Neural progenitor cell (in vitro differentiated cells): ENCODE results near the gene EIF2B5. TPM values are rescaled to one million over a fixed set of nuclear protein-coding genes. Genes with fewer than 3 reads are reported as not detected.
A peak's percentile ranks its signal among the peaks of the same experiment; 100 is the strongest.

ENCODE experiments used
- DNase-seq: peaks from one replicate; pipeline ENCODE4 v3.0.0-alpha.2; 2016; ENCODE audit warnings: low spot score
- H2AFZ ChIP-seq: fragments of 200-600 bp; sonication (generic); replicated peaks from 2 replicates; pipeline ENCODE4 v1.6.1; 2016; ENCODE audit warnings: antibody characterized with exemption
- H3F3A ChIP-seq: fragments of 200-600 bp; sonication (generic); 2 replicates; pipeline ENCODE4 v1.6.1; 2016; ENCODE audit warnings: antibody characterized with exemption, low read depth
- H3K27ac ChIP-seq: fragments of 200-600 bp; sonication (generic); 2 replicates; pipeline ENCODE4 v1.5.1; 2016; ENCODE audit warnings: mild to moderate bottlenecking
- H3K27me3 ChIP-seq: fragments of 200-600 bp; sonication (generic); 2 replicates; pipeline ENCODE4 v1.6.1; 2016; ENCODE audit warnings: mild to moderate bottlenecking, moderate library complexity
- H3K36me3 ChIP-seq: fragments of 200-600 bp; sonication (generic); 2 replicates; pipeline ENCODE4 v1.5.1; 2016
- H3K4me1 ChIP-seq: fragments of 200-600 bp; sonication (generic); 2 replicates; pipeline ENCODE4 v1.6.1; 2016; ENCODE audit warnings: mixed run types
- H3K4me2 ChIP-seq: fragments of 200-600 bp; sonication (generic); 2 replicates; pipeline ENCODE4 v1.6.1; 2016
- H3K4me3 ChIP-seq: fragments of 200-600 bp; sonication (generic); 2 replicates; pipeline ENCODE4 v1.5.1; 2016
- H3K79me2 ChIP-seq: fragments of 200-600 bp; sonication (generic); 2 replicates; pipeline ENCODE4 v1.6.1; 2016; ENCODE audit warnings: low read depth
- H3K9ac ChIP-seq: fragments of 200-600 bp; sonication (generic); 2 replicates; pipeline ENCODE4 v1.6.1; 2016
- H3K9me3 ChIP-seq: fragments of 200-600 bp; sonication (generic); 2 replicates; pipeline ENCODE4 v1.5.1; 2016; ENCODE audit warnings: low read depth
- H4K20me1 ChIP-seq: fragments of 200-600 bp; sonication (generic); 2 replicates; pipeline ENCODE4 v1.6.1; 2016; ENCODE audit warnings: low read depth
- H3K27ac Mint-ChIP-seq: 3 replicates; pipeline ENCODE4 v1.8.0; 2021; ENCODE audit warnings: mixed read lengths
- H3K27me3 Mint-ChIP-seq: 2 replicates; pipeline ENCODE4 v1.8.0; 2022; ENCODE audit warnings: low read depth, mild to moderate bottlenecking, inconsistent platforms, moderate library complexity, mixed read lengths; ENCODE audit not compliant: insufficient read depth
- H3K36me3 Mint-ChIP-seq: 3 replicates; pipeline ENCODE4 v1.8.0; 2021; ENCODE audit warnings: mixed read lengths
- H3K4me1 Mint-ChIP-seq: 3 replicates; pipeline ENCODE4 v1.8.0; 2021; ENCODE audit warnings: mixed read lengths
- H3K4me3 Mint-ChIP-seq: 3 replicates; pipeline ENCODE4 v1.8.0; 2021; ENCODE audit warnings: mild to moderate bottlenecking, moderate library complexity, mixed read lengths
- H3K9me3 Mint-ChIP-seq: 3 replicates; pipeline ENCODE4 v1.8.0; 2020; ENCODE audit warnings: mixed read lengths
- EZH2 ChIP-seq: fragments of 200-600 bp; sonication (generic); IDR thresholded peaks from 2 replicates; pipeline ENCODE4 v1.6.1; 2017; ENCODE audit warnings: antibody characterized with exemption, mild to moderate bottlenecking, moderate library complexity
- EZH2phosphoT487 ChIP-seq: fragments of 200-600 bp; sonication (generic); IDR thresholded peaks from 2 replicates; pipeline ENCODE4 v1.6.1; 2017; ENCODE audit warnings: antibody characterized with exemption
- total RNA-seq: library from RNA; depleted of rRNA; stranded (reverse); fragments of >200 nt; gene quantifications from 2 replicates; pipeline ENCODE4 v1.2.3, GENCODE V29; 2015; ENCODE audit warnings: low replicate concordance
- TF ChIP-seq, protein P1 (sequence below): fragments of 200-600 bp; sonication (generic); IDR thresholded peaks from 2 replicates; pipeline ENCODE4 v1.5.1; 2017; ENCODE audit warnings: antibody characterized with exemption, mild to moderate bottlenecking

Gene EIF2B5
- total RNA-seq, 1 donor from 2014 or later: 69.1 TPM

DNA sequence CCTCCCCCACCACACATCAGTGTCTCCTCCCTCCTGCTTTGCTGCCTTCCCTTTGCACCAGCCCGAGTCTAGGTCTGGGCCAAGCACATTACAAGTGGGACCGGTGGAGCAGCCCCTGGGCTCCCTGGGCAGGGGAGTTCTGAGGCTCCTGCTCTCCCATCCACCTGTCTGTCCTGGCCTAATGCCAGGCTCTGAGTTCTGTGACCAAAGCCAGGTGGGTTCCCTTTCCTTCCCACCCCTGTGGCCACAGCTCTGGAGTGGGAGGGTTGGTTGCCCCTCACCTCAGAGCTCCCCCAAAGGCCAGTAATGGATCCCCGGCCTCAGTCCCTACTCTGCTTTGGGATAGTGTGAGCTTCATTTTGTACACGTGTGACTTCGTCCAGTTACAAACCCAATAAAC is 48.5 kb downstream of the EIF2B5 start:
- Histone ChIP-seq H3K4me3 (no peak overlapping the region), H3K4me2 (no peak overlapping the region), H3K9me3 (no peaks in the 10 kb centered on the region), H3K4me1 (peaks cover 14% of the 10 kb centered on the region), H3K27me3 (no peaks in the 10 kb centered on the region), H3K36me3 (no peaks in the 10 kb centered on the region), H3K79me2 (peaks cover 37% of the 10 kb centered on the region), H3K27ac (no peak overlapping the region), H4K20me1 (peaks cover 17% of the 10 kb centered on the region), H2AFZ (no peak overlapping the region), H3F3A (peaks cover 20% of the 10 kb centered on the region), H3K9ac (no peak overlapping the region)
- no peak for TF ChIP-seq EZH2
- no peak for TF ChIP-seq EZH2phosphoT487
- TF ChIP-seq, protein P1, sequence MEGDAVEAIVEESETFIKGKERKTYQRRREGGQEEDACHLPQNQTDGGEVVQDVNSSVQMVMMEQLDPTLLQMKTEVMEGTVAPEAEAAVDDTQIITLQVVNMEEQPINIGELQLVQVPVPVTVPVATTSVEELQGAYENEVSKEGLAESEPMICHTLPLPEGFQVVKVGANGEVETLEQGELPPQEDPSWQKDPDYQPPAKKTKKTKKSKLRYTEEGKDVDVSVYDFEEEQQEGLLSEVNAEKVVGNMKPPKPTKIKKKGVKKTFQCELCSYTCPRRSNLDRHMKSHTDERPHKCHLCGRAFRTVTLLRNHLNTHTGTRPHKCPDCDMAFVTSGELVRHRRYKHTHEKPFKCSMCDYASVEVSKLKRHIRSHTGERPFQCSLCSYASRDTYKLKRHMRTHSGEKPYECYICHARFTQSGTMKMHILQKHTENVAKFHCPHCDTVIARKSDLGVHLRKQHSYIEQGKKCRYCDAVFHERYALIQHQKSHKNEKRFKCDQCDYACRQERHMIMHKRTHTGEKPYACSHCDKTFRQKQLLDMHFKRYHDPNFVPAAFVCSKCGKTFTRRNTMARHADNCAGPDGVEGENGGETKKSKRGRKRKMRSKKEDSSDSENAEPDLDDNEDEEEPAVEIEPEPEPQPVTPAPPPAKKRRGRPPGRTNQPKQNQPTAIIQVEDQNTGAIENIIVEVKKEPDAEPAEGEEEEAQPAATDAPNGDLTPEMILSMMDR: no peak
- Mint-ChIP-seq H3K4me3 (no peak overlapping the region), H3K9me3 (no peaks in the 10 kb centered on the region), H3K27ac (no peak overlapping the region), H3K4me1 (peaks cover 30% of the 10 kb centered on the region), H3K36me3 (peaks cover 41% of the 10 kb centered on the region), H3K27me3 (peaks cover 2% of the 10 kb centered on the region)
- no peak for DNase-seq

GRCh38 chr3:184184546-184185230 is 49.5 kb downstream of the EIF2B5 start:
- no peak for TF ChIP-seq EZH2
- TF ChIP-seq, protein P1: no peak
- TF ChIP-seq EZH2phosphoT487: no peak
- DNase-seq: no peak
- peak overlapping the region; percentile 47 for H3K27ac ChIP-seq
- peaks cover 14% of the 10 kb centered on the region for H3K4me1 ChIP-seq
- peak overlapping the region; percentile 69 for H3K4me3 ChIP-seq
- peak overlapping the region; percentile 70 for H3K4me2 ChIP-seq
- peaks cover 29% of the 10 kb centered on the region for H3K79me2 ChIP-seq
- H2AFZ ChIP-seq: no peak overlapping the region
- peaks cover 20% of the 10 kb centered on the region for H3F3A ChIP-seq
- H3K9me3 ChIP-seq: no peaks in the 10 kb centered on the region
- Mint-ChIP-seq H3K27ac (peak overlapping the region; percentile 89), H3K9me3 (no peaks in the 10 kb centered on the region), H3K4me1 (peaks cover 27% of the 10 kb centered on the region), H3K36me3 (peaks cover 35% of the 10 kb centered on the region), H3K27me3 (peaks cover 2% of the 10 kb centered on the region), H3K4me3 (peak overlapping the region; percentile 98)
- H4K20me1 ChIP-seq: peaks cover 10% of the 10 kb centered on the region
- H3K36me3 ChIP-seq: no peaks in the 10 kb centered on the region
- H3K9ac ChIP-seq: no peak overlapping the region
- no peaks in the 10 kb centered on the region for H3K27me3 ChIP-seq

- peak overlapping the region; percentile 89 for H3K27ac Mint-ChIP-seq
- Histone ChIP-seq H3K9ac (peak overlapping the region; percentile 87), H3K4me2 (peak overlapping the region; percentile 84), H4K20me1 (peaks cover 10% of the 10 kb centered on the region), H3K9me3 (no peaks in the 10 kb centered on the region), H3K4me1 (peaks cover 14% of the 10 kb centered on the region), H3K4me3 (peak overlapping the region; percentile 69), H3K79me2 (peaks cover 26% of the 10 kb centered on the region), H3F3A (peaks cover 20% of the 10 kb centered on the region), H3K27ac (peak overlapping the region; percentile 47), H3K36me3 (no peaks in the 10 kb centered on the region), H2AFZ (no peak overlapping the region), H3K27me3 (no peaks in the 10 kb centered on the region)
- peak; percentile 100 for DNase-seq
- peak overlapping the region; percentile 98 for H3K4me3 Mint-ChIP-seq
- H3K36me3 Mint-ChIP-seq: peaks cover 32% of the 10 kb centered on the region
- H3K9me3 Mint-ChIP-seq: no peaks in the 10 kb centered on the region
- H3K27me3 Mint-ChIP-seq: peaks cover 2% of the 10 kb centered on the region
- TF ChIP-seq EZH2phosphoT487 (no peak), EZH2 (no peak)
- TF ChIP-seq, protein P1: no peak
- peaks cover 27% of the 10 kb centered on the region for H3K4me1 Mint-ChIP-seq
These were observed 50.5 kb downstream of the EIF2B5 start for GRCh38 chr3:184185461-184186183.
